Renal pelvis (tissue), 4 donors: ENCODE results near the gene NELL1. TPM values are rescaled to one million over a fixed set of nuclear protein-coding genes. Genes with fewer than 3 reads are reported as not detected.

ENCODE experiments used
- DNase-seq: peaks from one replicate; pipeline ENCODE4 v3.0.0-alpha.2; 2013
- polyA plus RNA-seq, 3 donors: library from polyadenylated mRNA; unstranded; fragments of 120-200 nt; gene quantifications; one replicate each; pipeline ENCODE4 v1.2.1, GENCODE V29; 2013; ENCODE audit not compliant: insufficient read length in 3 of 3

Gene NELL1
- polyA plus RNA-seq, 3 donors, result 1.3 to 2.8 (median 1.8) TPM

- no peak for DNase-seq
These were observed 811.9 kb downstream of the NELL1 start for GRCh38 chr11:21481255-21481654.

- DNase-seq, result no peak
These were observed 814.7 kb downstream of the NELL1 start for GRCh38 chr11:21484039-21484438.

DNA sequence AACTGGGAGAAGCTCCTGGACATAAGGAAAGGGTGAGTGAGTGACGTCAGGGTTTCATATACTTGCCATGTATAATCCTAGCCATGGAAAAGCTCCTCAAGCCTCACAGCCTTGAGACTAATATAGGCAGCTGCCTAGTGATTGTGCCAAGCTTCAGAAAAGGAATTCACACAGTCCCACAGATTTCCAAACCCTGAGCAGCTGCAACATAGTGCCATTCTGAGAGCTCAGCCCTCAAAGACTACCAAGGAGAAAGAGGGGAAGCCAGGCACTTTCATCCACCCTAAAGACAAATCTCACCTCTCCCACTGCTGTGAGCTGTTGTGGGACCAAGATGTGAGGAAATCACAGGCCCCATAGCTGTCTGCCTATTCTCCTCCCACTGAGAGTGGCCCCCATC, 815.6 kb downstream of the NELL1 start:
- DNase-seq, result no peak

DNA sequence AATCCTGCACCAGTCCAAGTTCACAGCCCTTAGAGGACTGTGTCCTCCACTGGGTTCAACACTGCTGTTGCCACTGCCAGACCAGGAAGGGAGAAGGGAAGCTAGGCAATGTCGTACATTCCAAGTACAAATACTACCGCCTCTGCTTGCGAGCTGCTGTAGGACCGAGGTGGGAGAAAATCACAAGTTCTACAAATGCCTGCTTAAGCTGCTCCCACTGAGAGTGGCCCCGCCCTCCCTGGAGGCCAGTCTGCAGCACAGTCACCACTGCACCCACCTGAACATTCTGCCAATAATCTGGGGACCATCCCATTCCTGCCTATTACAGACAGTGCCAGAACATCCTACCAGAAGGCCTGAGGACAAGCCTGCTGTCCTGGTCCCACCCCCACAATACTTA, 816.0 kb downstream of the NELL1 start:
- DNase-seq, result no peak

GRCh38 chr11:21489416-21490115, 820.2 kb downstream of the NELL1 start:
- no peak for DNase-seq

GRCh38 chr11:21492931-21493330, 823.5 kb downstream of the NELL1 start:
- DNase-seq, result no peak

DNA sequence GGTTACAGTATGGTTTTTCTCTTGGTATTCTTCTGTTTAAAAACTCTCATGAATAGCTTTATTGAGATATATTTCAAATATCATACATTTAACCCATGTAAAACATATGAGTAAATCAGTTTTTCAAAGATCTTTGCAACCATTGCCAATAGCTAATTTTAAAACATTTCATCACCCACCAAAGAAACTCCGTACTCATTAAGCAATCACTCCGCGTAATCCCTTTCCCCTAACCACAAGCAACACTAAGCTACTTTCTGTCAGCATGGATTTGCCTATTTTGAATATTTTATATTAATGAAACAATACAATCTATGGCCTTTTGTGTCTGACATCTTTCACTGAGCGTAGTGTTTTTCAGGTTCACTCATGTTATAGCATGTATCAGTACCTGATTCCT, 825.6 kb downstream of the NELL1 start:
- no peak for DNase-seq

DNA sequence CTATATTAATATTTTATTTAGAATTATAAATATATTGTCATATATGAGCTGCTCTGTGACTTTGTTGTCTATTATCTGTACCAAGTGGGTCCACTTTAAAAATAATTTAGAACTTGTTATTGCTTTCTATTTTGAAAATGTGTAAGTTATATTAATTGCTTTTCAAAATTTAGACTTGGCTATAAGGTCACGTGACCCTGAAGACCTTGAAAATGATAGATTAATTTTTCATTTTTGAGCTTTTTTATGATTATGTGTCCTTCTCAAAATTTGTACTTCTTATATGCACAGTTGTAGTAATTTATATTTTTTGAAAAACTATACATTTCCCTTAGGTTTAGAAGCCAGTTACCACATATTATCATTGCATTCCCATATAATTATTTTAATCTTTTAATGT, 826.5 kb downstream of the NELL1 start:
- DNase-seq, result no peak

DNA sequence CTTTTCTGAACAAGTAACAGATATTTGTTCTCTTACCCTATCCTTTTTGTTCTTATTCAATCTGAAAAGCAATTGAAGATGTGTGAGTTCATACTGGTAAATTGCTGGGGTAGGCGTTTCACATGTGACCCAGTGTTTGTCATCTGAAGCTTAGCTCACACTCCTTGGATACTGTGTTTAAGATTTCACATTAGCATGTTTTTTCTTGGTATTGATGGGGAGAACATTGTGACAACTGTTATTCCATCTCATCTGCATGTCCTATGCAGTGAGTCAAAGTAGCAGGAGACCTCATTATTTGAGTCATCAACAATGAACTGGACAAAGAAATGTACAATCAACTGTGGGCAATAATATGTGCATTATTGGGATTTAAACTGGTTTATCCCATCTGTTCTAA, 831.9 kb downstream of the NELL1 start:
- no peak for DNase-seq

- DNase-seq, result no peak
These were observed 835.7 kb downstream of the NELL1 start for GRCh38 chr11:21505070-21505469.

- DNase-seq, result peak; percentile 56
These were observed 842.6 kb downstream of the NELL1 start for GRCh38 chr11:21511835-21512440.

GRCh38 chr11:21514316-21514715, 844.9 kb downstream of the NELL1 start:
- DNase-seq, result no peak

GRCh38 chr11:21520244-21520643, 850.9 kb downstream of the NELL1 start:
- DNase-seq, result no peak

- DNase-seq, result no peak
These were observed 859.8 kb downstream of the NELL1 start for GRCh38 chr11:21529187-21529586.

DNA sequence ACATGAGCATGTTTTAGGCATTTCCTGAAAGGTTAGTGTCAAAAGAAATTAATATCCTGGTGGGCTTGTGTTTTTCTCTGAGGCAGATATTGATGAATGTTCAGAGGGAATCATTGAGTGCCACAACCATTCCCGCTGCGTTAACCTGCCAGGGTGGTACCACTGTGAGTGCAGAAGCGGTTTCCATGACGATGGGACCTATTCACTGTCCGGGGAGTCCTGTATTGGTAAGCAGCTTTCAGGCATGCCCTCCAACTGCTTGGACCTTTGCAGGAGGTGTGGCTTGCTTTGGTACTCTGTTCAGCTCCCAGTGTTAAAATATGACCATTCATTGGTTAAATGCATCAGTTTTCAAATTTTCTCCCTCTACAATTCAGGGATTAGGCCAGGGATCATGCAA, 864.9 kb downstream of the NELL1 start:
- no peak for DNase-seq

GRCh38 chr11:21537980-21538379, 868.6 kb downstream of the NELL1 start:
- no peak for DNase-seq

DNA sequence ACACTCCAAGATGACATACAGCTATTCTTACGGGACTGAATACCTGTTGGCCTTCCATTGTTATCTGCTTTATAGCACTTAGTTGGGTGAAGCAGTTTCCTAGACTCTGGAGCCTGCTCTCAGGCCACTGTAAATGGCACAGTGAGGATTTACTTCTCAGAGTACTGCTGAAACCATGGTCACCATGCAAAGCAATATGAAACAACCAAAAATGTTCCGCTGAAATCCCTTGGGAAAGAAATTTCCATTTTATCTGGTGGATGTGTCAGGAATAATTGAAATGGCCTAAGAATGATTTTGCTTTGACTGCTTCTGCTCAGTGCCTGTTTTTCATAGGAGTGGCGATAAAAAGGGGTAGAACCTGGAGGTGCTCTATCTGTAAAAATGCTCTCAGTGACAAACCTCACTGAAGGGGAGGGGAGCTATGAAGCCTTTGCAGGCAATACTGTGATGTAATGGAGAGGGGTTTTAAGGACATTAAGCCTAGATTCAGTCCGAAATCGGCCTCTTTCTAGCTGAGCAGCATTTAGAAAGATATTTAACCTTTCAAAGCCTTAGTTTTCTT, 871.9 kb downstream of the NELL1 start:
- no peak for DNase-seq

DNA sequence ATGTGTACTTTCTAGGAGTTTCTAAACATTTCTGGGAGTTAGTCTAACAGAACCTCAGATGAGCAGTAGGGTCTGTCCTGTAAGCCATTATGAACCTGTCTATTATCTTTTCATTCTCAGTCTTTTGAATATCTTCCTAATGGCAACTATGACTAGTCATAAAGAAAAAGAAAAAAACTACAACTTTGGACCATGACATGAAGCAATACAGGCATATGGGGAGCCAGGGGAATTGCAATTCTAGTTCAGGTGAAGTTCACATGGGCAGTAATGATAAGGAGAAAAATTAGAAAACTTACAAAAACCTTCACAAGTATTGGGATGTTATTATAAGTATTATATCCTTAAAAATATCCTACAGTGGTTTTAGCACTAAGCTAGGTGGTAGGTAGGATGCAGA, 874.5 kb downstream of the NELL1 start:
- DNase-seq, result no peak

DNA sequence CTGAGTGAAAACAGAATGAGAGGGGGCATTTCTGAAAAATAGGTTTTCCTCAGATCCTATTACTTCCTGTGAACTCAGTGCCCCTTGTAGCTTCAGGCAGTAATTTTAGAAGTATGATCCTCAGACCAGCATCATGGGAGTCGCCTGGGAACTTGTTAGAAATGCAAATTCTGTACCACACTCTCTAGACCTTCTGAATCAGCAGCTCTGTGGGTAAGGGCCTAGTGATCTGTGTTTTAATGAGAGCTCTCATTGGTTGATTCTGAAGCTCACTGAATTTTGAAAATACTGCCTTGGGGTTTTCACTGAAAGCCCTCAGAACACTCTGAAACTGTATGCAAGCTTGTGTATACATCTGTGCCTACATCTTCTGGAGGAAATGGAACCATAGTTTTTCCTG, 876.3 kb downstream of the NELL1 start:
- DNase-seq, result no peak

- no peak for DNase-seq
These were observed 877.3 kb downstream of the NELL1 start for GRCh38 chr11:21546703-21547102.

GRCh38 chr11:21552911-21553310, 883.5 kb downstream of the NELL1 start:
- DNase-seq, result peak; percentile 33

DNA sequence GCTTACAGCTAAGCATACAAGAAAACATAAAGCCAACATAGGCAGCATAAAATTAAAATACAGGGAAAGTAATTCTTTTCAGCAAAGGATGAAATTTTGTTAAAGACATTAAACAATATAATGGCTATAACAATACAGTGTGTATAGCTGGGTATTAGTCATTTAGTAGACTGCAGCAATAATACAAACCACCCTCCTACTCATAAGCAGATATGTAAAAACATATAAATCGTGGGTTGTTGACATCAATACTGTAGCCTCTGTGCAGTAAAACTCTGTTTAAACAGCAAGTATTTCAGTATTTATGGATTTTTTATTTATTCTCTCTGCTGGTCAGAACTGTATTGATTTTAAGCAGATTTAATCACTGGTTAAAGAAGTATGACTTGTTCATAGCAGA, 884.4 kb downstream of the NELL1 start:
- no peak for DNase-seq

GRCh38 chr11:21554284-21554683, 884.9 kb downstream of the NELL1 start:
- no peak for DNase-seq

DNA sequence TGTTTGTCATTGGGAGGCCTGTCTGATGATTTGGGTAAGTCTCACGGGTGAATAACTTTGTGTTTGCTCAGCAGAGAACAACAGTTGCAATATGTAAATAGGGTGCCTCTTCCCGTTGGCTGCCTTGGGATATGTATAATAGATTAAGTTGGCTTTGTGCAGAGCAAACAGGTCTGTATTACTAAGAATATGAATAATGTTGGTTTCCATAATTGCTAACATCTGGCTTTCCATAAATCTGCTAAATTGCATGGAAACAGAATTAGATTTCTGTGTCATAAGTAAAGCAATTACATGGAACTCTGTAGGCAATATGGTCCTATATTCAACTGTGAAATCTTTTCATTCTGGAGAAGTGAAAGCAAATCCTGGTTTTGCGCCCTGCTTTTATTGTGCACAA, 887.5 kb downstream of the NELL1 start:
- no peak for DNase-seq
